Vagina (tissue), 2 donors: Measurements from ENCODE around the gene PTPRN. TPM values are rescaled to one million over a fixed set of nuclear protein-coding genes. Genes with fewer than 3 reads are reported as not detected.

Source experiments
- DNase-seq, 2 donors: peaks; one replicate each; pipeline ENCODE4 v3.0.0-alpha.2; 2017; ENCODE audit errors: extremely low spot score in 2 of 2
- H3K27ac ChIP-seq: fragments of 200-600 bp; sonication (generic); one replicate; pipeline ENCODE4 v1.5.1; 2019
- H3K27me3 ChIP-seq: fragments of 200-600 bp; sonication (generic); one replicate; pipeline ENCODE4 v1.5.1; 2019
- H3K36me3 ChIP-seq, 2 donors: fragments of 200-600 bp; sonication (generic); one replicate each; pipeline ENCODE4 v1.5.1; 2017 to 2019
- H3K4me1 ChIP-seq: fragments of 200-600 bp; sonication (generic); one replicate; pipeline ENCODE4 v1.5.1; 2019
- H3K4me3 ChIP-seq, 2 donors: fragments of 200-600 bp; sonication (generic); 1 replicate in 1 of 2; 2 replicates in 1 of 2; pipeline ENCODE4 v1.5.1; 2016 to 2019
- H3K9me3 ChIP-seq: fragments of 200-600 bp; sonication (generic); one replicate; pipeline ENCODE4 v1.5.1; 2019
- POLR2A ChIP-seq, 2 donors: fragments of 450-650 bp; IDR thresholded peaks; one replicate each; pipeline ENCODE4 v1.6.1; 2017; ENCODE audit warnings: antibody characterized with exemption in 2 of 2, mild to moderate bottlenecking in 2 of 2, moderate library complexity in 2 of 2
- POLR2AphosphoS5 ChIP-seq, 2 donors: sonication (generic); formaldehyde crosslinking; IDR thresholded peaks; one replicate each; pipeline ENCODE4 v1.9.0; 2017; ENCODE audit warnings: antibody characterized with exemption in 2 of 2, mild to moderate bottlenecking in 2 of 2, low read depth in 1 of 2; ENCODE audit not compliant: insufficient read depth in 1 of 2
- intact Hi-C: fragments of 100-400 bp; cut with DNase I; formaldehyde crosslinking; loops from one replicate; pipeline ENCODE4 v1.15.1; 2023
- total RNA-seq: library from RNA; depleted of rRNA; stranded (reverse); fragments of >200 nt; gene quantifications from one replicate; pipeline ENCODE4 v1.2.3, GENCODE V29; 2016
- TF ChIP-seq, protein P1 (sequence below), 3 experiments: fragments of 450-650 bp in 2 of 3; fragments of 200-600 bp in 1 of 3; sonication (generic) in 1 of 3; IDR thresholded peaks; one replicate each; pipeline ENCODE4 v1.5.1; 2017 to 2019; ENCODE audit warnings: antibody characterized with exemption in 3 of 3, mild to moderate bottlenecking in 2 of 3, moderate library complexity in 2 of 3

Gene PTPRN
- total RNA-seq, 1 donor from 2014 or later = 7.6 TPM

DNA sequence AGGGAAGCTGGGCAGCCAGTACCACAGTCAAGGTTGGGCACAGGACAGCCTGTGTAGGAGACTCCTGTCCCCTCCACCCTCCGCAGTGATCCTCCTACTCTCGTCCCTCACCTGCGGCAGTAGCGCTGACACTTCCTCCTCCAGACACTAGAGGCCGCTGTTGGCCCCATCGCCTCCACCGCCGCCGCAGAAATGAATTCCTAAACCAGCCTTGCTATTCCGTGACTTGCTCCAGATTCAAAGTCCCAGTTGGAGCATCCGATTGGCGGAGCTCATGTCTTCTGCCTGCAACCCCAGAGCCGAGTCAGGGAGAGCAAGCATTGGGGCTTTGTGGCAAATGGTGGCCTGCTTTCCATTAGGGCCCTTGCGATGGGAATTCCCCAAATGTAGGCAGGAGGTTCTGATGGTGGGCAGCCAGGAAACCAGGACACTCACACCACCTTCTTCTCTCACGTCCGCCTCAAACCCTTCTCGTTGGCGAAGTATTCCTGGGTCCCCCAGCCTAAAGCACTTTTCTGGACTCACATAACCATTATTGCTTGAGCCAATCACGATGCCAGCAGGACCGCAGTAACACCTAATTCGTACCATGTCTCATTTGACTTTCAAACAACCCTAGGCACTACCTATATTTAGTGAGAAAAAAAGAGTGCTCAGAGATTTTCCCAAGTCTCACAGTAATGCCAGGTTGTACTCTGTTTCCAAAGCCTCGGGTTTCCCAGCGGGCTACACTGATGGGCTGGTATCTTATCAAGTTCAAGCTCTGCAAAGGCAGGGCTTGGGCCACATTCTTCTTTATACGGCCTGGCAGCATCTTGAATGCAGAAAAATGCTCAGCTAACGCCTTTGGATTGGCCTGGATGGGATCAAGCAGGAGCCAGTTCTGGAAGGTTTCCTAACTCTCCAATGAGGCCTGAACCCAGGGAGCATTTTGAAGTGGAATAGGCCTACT lies 31.2 kb downstream of the PTPRN start:
- intact Hi-C loops = no loop called here
- no peak for DNase-seq
- H3K36me3 ChIP-seq = peaks cover 0 to 24% of the 10 kb centered on the region in 2 donors
- peak overlapping the region in 1 of 2 donors; percentile 67 for H3K4me3 ChIP-seq
- peaks cover 39% of the 10 kb centered on the region for H3K4me1 ChIP-seq
- no peaks in the 10 kb centered on the region for H3K9me3 ChIP-seq
- TF ChIP-seq, protein P1, sequence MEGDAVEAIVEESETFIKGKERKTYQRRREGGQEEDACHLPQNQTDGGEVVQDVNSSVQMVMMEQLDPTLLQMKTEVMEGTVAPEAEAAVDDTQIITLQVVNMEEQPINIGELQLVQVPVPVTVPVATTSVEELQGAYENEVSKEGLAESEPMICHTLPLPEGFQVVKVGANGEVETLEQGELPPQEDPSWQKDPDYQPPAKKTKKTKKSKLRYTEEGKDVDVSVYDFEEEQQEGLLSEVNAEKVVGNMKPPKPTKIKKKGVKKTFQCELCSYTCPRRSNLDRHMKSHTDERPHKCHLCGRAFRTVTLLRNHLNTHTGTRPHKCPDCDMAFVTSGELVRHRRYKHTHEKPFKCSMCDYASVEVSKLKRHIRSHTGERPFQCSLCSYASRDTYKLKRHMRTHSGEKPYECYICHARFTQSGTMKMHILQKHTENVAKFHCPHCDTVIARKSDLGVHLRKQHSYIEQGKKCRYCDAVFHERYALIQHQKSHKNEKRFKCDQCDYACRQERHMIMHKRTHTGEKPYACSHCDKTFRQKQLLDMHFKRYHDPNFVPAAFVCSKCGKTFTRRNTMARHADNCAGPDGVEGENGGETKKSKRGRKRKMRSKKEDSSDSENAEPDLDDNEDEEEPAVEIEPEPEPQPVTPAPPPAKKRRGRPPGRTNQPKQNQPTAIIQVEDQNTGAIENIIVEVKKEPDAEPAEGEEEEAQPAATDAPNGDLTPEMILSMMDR (IDR thresholded peaks at IDR 0.05) = peak; percentile 90 to 96 (median 95)
- TF ChIP-seq POLR2AphosphoS5 (IDR thresholded peaks at IDR 0.05; ENCODE audit: insufficient read depth in 1 of 2, low read depth in 1 of 2) (peak; percentile 51 to 72), POLR2A (IDR thresholded peaks at IDR 0.05) (no peak)
- H3K27ac ChIP-seq = peak overlapping the region; percentile 100
- H3K27me3 ChIP-seq = no peaks in the 10 kb centered on the region

DNA sequence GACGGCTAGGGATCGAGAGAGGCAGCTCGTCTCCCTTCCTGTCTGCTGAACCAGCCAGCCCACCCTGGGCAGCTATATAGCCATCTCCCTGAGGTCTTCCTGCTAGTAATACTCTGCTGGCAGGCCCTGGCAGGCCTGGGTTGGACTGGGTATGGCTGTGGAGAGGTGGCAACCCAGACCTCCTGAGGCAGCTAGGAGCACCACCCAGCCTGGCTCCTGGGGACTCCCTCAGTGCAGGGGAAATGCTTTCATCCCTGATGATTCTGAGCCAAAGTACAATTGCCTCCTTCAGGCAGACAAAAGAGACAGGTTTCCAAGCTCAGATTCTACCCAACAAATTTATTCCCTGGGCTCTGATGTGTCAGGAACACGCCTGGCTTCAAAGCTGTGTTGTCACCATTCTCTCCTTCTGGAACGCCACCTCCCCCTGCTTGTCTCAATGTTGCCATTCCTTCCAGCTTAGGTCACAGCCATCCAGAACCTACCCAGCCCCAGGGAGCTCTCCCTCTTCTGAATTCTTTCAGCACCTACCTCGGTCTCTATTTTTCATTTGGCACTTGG lies 34.8 kb downstream of the PTPRN start:
- Histone ChIP-seq H3K27ac (peak overlapping the region; percentile 79), H3K36me3 (no peaks in the 10 kb centered on the region), H3K4me3 (no peak overlapping the region), H3K9me3 (no peaks in the 10 kb centered on the region), H3K27me3 (no peaks in the 10 kb centered on the region), H3K4me1 (peaks cover 15% of the 10 kb centered on the region)
- TF ChIP-seq POLR2AphosphoS5 (IDR thresholded peaks at IDR 0.05; ENCODE audit: insufficient read depth in 1 of 2, low read depth in 1 of 2) (peak; percentile 23 to 57), POLR2A (IDR thresholded peaks at IDR 0.05) (no peak)
- TF ChIP-seq, protein P1 (IDR thresholded peaks at IDR 0.05) = no peak
- DNase-seq = no peak
- intact Hi-C loops = no loop called here

DNA sequence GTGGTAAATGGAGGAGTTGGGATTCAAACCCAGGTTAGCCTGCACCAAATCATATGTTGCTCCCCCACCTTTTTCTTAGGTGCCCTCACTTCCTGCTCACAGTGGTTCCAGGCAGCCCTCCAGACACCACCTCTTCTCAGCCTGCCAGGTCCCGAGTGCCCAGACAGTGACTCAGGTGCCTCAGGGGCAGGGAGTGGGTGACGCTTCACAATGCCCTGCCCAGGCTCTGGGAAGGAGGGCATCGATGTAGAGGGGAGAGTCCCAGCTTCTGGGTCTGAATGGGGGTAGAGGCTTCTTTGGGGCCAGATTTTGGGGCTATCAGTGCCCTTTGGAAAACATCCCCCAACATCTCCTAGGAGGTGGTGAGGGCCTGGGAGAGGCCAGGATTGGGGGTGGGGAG lies 35.3 kb downstream of the PTPRN start:
- DNase-seq = no peak
- peaks cover 15% of the 10 kb centered on the region for H3K4me1 ChIP-seq
- TF ChIP-seq POLR2A (IDR thresholded peaks at IDR 0.05) = no peak
- peak in 1 of 2 donors; percentile 59 for TF ChIP-seq POLR2AphosphoS5 (IDR thresholded peaks at IDR 0.05; ENCODE audit: insufficient read depth in 1 of 2, low read depth in 1 of 2)
- TF ChIP-seq, protein P1 (IDR thresholded peaks at IDR 0.05) = no peak
- peak overlapping the region; percentile 79 for H3K27ac ChIP-seq
- no peaks in the 10 kb centered on the region for H3K9me3 ChIP-seq
- no peaks in the 10 kb centered on the region for H3K36me3 ChIP-seq
- intact Hi-C loops = no loop called here
- no peak overlapping the region for H3K4me3 ChIP-seq
- H3K27me3 ChIP-seq = no peaks in the 10 kb centered on the region

DNA sequence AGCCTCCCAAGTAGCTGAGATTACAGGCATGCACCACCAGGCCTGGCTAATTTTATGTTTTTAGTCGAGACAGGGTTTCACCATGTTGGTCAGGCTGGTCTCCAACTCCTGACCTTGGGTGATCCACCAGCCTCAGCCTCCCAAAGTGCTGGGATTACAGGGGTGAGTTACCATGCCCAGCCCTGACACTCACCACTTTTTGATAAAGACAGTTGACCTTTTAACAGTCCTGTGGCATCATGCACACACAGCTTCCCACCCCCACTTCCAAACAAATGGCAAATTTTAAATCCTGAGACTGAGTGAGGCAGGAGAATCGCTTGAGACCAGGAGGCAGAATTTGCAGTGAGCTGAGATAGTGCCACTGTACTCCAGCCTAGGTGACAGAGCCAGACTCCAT lies 36.2 kb downstream of the PTPRN start:
- DNase-seq = no peak
- Histone ChIP-seq H3K9me3 (no peaks in the 10 kb centered on the region), H3K27ac (no peak overlapping the region), H3K36me3 (no peaks in the 10 kb centered on the region), H3K4me3 (no peak overlapping the region), H3K27me3 (no peaks in the 10 kb centered on the region), H3K4me1 (peaks cover 6% of the 10 kb centered on the region)
- intact Hi-C loops = no loop called here
- no peak for TF ChIP-seq POLR2A (IDR thresholded peaks at IDR 0.05)
- TF ChIP-seq POLR2AphosphoS5 (IDR thresholded peaks at IDR 0.05; ENCODE audit: insufficient read depth in 1 of 2, low read depth in 1 of 2) = no peak

DNA sequence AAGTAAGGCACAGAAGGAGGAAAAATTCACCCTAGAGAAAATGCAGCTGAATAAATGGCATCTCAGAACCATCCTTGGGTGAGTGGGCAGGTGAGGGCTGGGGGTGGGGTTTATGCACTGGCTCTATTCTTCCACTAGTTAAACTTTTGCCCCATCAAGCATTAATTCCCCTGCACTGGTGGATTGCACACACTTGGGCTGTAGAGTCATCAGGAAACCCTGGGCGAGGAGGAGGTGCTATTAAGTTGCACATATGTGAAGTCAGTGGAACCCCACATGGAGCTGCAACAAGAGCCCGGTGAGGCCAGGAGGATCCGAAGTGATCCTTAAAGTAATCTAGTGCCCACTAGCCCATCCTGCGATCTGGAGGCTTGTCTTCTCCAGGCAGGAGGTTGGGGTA lies 36.8 kb downstream of the PTPRN start:
- H3K36me3 ChIP-seq = no peaks in the 10 kb centered on the region
- intact Hi-C loops = no loop called here
- no peaks in the 10 kb centered on the region for H3K27me3 ChIP-seq
- TF ChIP-seq, protein P1 (IDR thresholded peaks at IDR 0.05) = no peak
- TF ChIP-seq POLR2AphosphoS5 (IDR thresholded peaks at IDR 0.05; ENCODE audit: insufficient read depth in 1 of 2, low read depth in 1 of 2) = no peak
- no peak for TF ChIP-seq POLR2A (IDR thresholded peaks at IDR 0.05)
- H3K9me3 ChIP-seq = no peaks in the 10 kb centered on the region
- H3K4me1 ChIP-seq = no peaks in the 10 kb centered on the region
- H3K27ac ChIP-seq = no peak overlapping the region
- no peak for DNase-seq
- no peak overlapping the region for H3K4me3 ChIP-seq
